SU-DHL-6 (cell line): ENCODE data around the gene RAB37.

Experiments
- H2AFZ ChIP-seq: fragments of 200-600 bp; sonication (generic); 2 replicates; pipeline ENCODE4 v1.6.1; 2014; ENCODE audit warnings: low read depth, mild to moderate bottlenecking, moderate library complexity, mixed read lengths, antibody characterized with exemption, low read length; ENCODE audit not compliant: severe bottlenecking
- H3F3A ChIP-seq: fragments of 200-600 bp; shearing (Covaris generic); 2 replicates; pipeline ENCODE4 v1.6.0; 2016; ENCODE audit warnings: antibody characterized with exemption, mild to moderate bottlenecking; ENCODE audit not compliant: insufficient read depth
- H3K27ac ChIP-seq: fragments of 200-600 bp; sonication (generic); 2 replicates; pipeline ENCODE4 v1.5.1; 2016; ENCODE audit warnings: low read depth, mild to moderate bottlenecking, low read length, moderate library complexity, mixed read lengths
- H3K27me3 ChIP-seq: fragments of 200-600 bp; sonication (generic), shearing (Covaris generic); 2 replicates; pipeline ENCODE4 v1.6.0; 2014; ENCODE audit warnings: mild to moderate bottlenecking, low read length
- H3K36me3 ChIP-seq: fragments of 200-600 bp; sonication (generic); 2 replicates; pipeline ENCODE4 v1.6.1; 2014; ENCODE audit warnings: mild to moderate bottlenecking, low read length, mixed read lengths
- H3K4me2 ChIP-seq: fragments of 300-600, 200-600 bp; shearing (Covaris generic), sonication (generic); 2 replicates; pipeline ENCODE4 v1.6.0; 2014; ENCODE audit warnings: low read length, low read depth, mild to moderate bottlenecking; ENCODE audit not compliant: poor library complexity, severe bottlenecking
- H3K4me3 ChIP-seq: fragments of 200-600 bp; sonication (generic); 2 replicates; pipeline ENCODE4 v1.5.1; 2014; ENCODE audit warnings: antibody characterized with exemption, low read length, mild to moderate bottlenecking, mixed read lengths; ENCODE audit not compliant: insufficient read depth, poor library complexity, severe bottlenecking
- H3K79me2 ChIP-seq: fragments of 200-600 bp; sonication (generic); 2 replicates; pipeline ENCODE4 v1.6.1; 2014; ENCODE audit warnings: mild to moderate bottlenecking, low read length, moderate library complexity; ENCODE audit not compliant: insufficient read depth
- H3K9ac ChIP-seq: fragments of 200-600 bp; sonication (generic); 2 replicates; pipeline ENCODE4 v1.7.0; 2014; ENCODE audit warnings: mild to moderate bottlenecking, low read length
- H3K9me2 ChIP-seq: fragments of 200-600 bp; sonication (generic); replicated peaks from 2 replicates; pipeline ENCODE4 v1.6.1; 2014; ENCODE audit warnings: low read length; ENCODE audit not compliant: insufficient read depth
- H3K9me3 ChIP-seq: fragments of 200-600 bp; sonication (generic); 2 replicates; pipeline ENCODE4 v1.6.1; 2014; ENCODE audit warnings: low read length, mixed read lengths; ENCODE audit not compliant: insufficient read depth
- H4K20me1 ChIP-seq: fragments of 200-600 bp; sonication (generic); 2 replicates; pipeline ENCODE4 v1.6.1; 2014; ENCODE audit warnings: low read depth, mild to moderate bottlenecking, antibody characterized with exemption, low read length, moderate library complexity, mixed read lengths
- EZH2phosphoT487 ChIP-seq: fragments of 200-600 bp; sonication (generic), shearing (Covaris generic); conservative IDR thresholded peaks from 2 replicates; pipeline ENCODE4 v1.6.1; 2018; ENCODE audit warnings: mild to moderate bottlenecking, antibody characterized with exemption, low read length, moderate library complexity, mixed read lengths
- TF ChIP-seq, protein P1 (sequence below): fragments of 200-600 bp; sonication (generic); IDR thresholded peaks from one replicate; pipeline ENCODE4 v1.5.1; 2017; ENCODE audit warnings: antibody characterized with exemption, mild to moderate bottlenecking, low read length, moderate library complexity; ENCODE audit not compliant: insufficient read depth, poor library complexity, severe bottlenecking

The RAB37 gene

DNA sequence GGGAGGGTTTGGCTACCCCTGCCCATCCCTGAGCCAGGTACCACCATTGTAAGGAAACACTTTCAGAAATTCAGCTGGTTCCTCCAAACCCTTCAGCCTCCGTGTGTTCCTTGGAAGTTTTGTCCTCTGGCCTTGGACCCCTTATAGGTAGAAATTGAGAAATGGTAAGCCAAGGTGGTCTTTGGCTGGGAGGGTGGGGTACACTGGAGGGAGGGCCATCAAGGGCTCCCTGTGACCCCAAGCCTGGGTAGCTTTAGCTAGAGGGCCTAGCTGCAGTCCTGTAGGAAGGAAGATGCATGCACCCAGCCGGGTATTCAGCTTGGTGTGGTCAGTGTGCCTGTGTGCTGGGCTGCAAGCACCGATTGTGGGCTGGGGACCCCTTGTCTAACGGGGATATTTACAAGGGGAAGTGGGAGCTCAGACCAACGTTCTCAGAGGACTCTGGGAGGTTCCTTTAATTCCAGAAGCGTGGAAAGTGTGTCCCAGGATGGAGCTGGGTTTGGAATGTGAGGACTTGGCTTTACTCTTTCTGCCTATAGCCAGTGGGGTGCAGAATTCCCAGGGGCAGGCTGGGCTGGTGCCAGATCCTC is 32.3 kb downstream of the RAB37 start:
- H3K9me3 ChIP-seq = no peaks in the 10 kb centered on the region
- 0 out of 2 replicates have a peak, but pooled peaks cover 4% of the 10 kb centered on the region for H3F3A ChIP-seq
- H3K9me2 ChIP-seq = no peaks in the 10 kb centered on the region
- no peak overlapping the region for H3K27ac ChIP-seq
- TF ChIP-seq EZH2phosphoT487 = no peak
- TF ChIP-seq, protein P1, sequence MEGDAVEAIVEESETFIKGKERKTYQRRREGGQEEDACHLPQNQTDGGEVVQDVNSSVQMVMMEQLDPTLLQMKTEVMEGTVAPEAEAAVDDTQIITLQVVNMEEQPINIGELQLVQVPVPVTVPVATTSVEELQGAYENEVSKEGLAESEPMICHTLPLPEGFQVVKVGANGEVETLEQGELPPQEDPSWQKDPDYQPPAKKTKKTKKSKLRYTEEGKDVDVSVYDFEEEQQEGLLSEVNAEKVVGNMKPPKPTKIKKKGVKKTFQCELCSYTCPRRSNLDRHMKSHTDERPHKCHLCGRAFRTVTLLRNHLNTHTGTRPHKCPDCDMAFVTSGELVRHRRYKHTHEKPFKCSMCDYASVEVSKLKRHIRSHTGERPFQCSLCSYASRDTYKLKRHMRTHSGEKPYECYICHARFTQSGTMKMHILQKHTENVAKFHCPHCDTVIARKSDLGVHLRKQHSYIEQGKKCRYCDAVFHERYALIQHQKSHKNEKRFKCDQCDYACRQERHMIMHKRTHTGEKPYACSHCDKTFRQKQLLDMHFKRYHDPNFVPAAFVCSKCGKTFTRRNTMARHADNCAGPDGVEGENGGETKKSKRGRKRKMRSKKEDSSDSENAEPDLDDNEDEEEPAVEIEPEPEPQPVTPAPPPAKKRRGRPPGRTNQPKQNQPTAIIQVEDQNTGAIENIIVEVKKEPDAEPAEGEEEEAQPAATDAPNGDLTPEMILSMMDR = no peak
- H3K79me2 ChIP-seq = no peaks in the 10 kb centered on the region
- H2AFZ ChIP-seq = no peak overlapping the region
- no peaks in the 10 kb centered on the region for H4K20me1 ChIP-seq
- no peak overlapping the region for H3K4me2 ChIP-seq
- no peak overlapping the region for H3K4me3 ChIP-seq
- no peak overlapping the region for H3K9ac ChIP-seq
- no peaks in the 10 kb centered on the region for H3K27me3 ChIP-seq
- no peaks in the 10 kb centered on the region for H3K36me3 ChIP-seq

DNA sequence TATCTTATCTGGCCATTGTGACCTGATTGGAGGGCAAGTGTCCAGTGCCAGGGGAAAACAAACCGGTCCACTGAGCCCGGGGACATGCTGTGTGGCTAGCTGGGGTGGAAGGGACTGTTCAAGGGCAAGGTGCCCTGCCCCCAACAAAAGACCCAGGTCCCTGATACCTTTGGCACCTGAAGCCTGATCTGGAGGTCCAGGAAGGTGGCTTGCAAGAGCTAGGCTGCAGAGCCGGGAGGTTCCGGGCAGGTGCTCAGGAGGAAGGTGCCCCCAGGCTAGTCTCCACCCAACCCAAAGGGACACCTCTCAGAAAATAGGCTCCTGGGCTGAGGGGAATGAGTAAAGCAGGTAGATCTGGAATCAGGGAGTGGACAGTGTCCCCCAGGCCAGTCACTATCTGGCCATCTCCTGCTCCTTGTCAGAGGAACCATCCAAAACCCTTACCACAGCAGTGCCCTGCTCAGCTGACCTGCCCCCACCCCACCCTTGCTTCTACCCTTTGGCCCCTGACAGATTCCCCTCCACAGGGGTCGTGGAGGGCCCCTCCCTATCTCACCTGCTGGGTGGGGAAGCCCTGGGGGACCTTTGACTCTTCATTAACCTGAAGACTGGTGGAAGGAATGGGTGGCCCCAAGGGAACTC is 32.9 kb downstream of the RAB37 start:
- H3K4me2 ChIP-seq = no peak overlapping the region
- H3F3A ChIP-seq = 0 out of 2 replicates have a peak, but pooled peaks cover 4% of the 10 kb centered on the region
- H3K9me2 ChIP-seq = no peaks in the 10 kb centered on the region
- H3K9ac ChIP-seq = no peak overlapping the region
- H3K9me3 ChIP-seq = no peaks in the 10 kb centered on the region
- H3K27me3 ChIP-seq = no peaks in the 10 kb centered on the region
- TF ChIP-seq EZH2phosphoT487 = no peak
- TF ChIP-seq, protein P1 = no peak
- no peak overlapping the region for H3K4me3 ChIP-seq
- H3K79me2 ChIP-seq = no peaks in the 10 kb centered on the region
- no peaks in the 10 kb centered on the region for H4K20me1 ChIP-seq
- H3K36me3 ChIP-seq = no peaks in the 10 kb centered on the region
- H3K27ac ChIP-seq = no peak overlapping the region
- H2AFZ ChIP-seq = no peak overlapping the region

DNA sequence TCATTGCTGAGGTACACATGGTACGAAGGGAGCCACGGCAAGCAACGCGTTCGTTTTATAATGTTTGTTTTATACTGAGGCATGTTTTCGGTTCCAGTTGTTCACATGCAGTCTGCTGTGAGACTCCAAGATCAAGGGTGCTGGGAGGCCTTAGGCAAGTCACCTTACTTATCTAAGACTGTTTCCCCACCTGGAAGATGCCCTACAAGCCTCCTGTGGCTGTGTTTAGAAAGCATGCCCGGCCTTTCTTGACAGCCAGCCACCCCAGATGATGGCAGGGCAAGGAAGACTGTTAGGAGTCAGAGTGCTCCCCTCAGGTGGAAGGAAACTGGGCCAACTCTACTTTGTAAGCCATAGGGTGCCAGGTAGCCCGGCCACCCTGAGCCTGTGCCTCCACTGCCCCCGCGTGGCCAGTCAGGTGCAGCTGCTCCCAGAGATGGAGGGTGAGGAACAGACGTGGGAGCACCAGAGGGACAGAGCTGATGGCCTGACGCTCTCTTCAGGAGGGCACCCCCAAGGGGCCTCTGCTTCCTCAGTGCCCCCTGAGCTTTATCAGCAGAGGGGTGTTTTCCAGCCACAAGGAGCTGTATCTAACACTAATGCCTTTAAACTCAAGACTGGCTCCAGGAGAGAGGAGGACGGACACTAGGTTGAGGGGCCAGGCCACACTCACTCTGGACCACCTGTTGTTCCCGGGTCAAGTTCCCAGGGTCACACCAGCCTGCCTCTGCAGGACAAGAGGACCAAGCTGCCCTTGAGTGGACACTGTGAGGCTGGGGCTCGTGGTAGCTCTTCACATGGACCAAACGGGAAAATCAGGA is 33.7 kb downstream of the RAB37 start:
- no peaks in the 10 kb centered on the region for H3K9me2 ChIP-seq
- no peaks in the 10 kb centered on the region for H3K9me3 ChIP-seq
- H3K4me3 ChIP-seq = no peak overlapping the region
- no peaks in the 10 kb centered on the region for H3K36me3 ChIP-seq
- H3K4me2 ChIP-seq = no peak overlapping the region
- H2AFZ ChIP-seq = no peak overlapping the region
- no peak overlapping the region for H3K9ac ChIP-seq
- H3F3A ChIP-seq = 0 out of 2 replicates have a peak, but pooled peaks cover 10% of the 10 kb centered on the region
- no peak overlapping the region for H3K27ac ChIP-seq
- TF ChIP-seq, protein P1 = peak; percentile 84
- TF ChIP-seq EZH2phosphoT487 = no peak
- no peaks in the 10 kb centered on the region for H3K27me3 ChIP-seq
- H3K79me2 ChIP-seq = peaks cover 6% of the 10 kb centered on the region
- no peaks in the 10 kb centered on the region for H4K20me1 ChIP-seq
